Mucosa of gallbladder (tissue), 1 donor: ENCODE measurements around the gene EXOSC9. TPM values are rescaled to one million over a fixed set of nuclear protein-coding genes. Genes with fewer than 3 reads are reported as not detected.
A peak's percentile ranks its signal among the peaks of the same experiment; 100 is the strongest.
"Not testable (repeated sequence)": the region's sequence is repeated elsewhere in the genome, so short reads cannot be mapped to it uniquely, and the experiment has no call there.

Source experiments
- DNase-seq: peaks from one replicate; pipeline ENCODE4 v3.0.0-alpha.2; 2020; ENCODE audit warnings: low spot score
- total RNA-seq: library from RNA; stranded (reverse); gene quantifications from one replicate; pipeline ENCODE4 v1.2.1, GENCODE V29; 2021
- donor health status: DM: no; HTN: no; CAD: no.

Gene EXOSC9
- 10.4 TPM for total RNA-seq

- peak; percentile 96 for DNase-seq
Measured at GRCh38 chr4:121800961-121801714, at the start of gene EXOSC9. EXOSC9 (plus strand) TSS chr4:121801323; CDS start chr4:121801425, 102 bp downstream.

GRCh38 chr4:121752142-121752541, 49.0 kb upstream of the EXOSC9 start:
- DNase-seq, result not testable (repeated sequence)

GRCh38 chr4:121758925-121759568, 42.1 kb upstream of the EXOSC9 start:
- DNase-seq, result no peak

- DNase-seq, result no peak
Measured at GRCh38 chr4:121760205-121760604, 40.9 kb upstream of the EXOSC9 start.

GRCh38 chr4:121764303-121764701, 36.8 kb upstream of the EXOSC9 start:
- DNase-seq, result no peak

- DNase-seq, result no peak
Measured at GRCh38 chr4:121764702-121765367, 36.3 kb upstream of the EXOSC9 start, which contains the start of gene SMIM43. SMIM43 (minus strand) TSS chr4:121765164; CDS start chr4:121765105, 59 bp downstream.

- DNase-seq, result no peak
Measured at GRCh38 chr4:121765368-121765705, 35.8 kb upstream of the EXOSC9 start.

- no peak for DNase-seq
Measured at GRCh38 chr4:121765971-121766538, 35.1 kb upstream of the EXOSC9 start.

- no peak for DNase-seq
Measured at GRCh38 chr4:121767166-121767565, 34.0 kb upstream of the EXOSC9 start.

- no peak for DNase-seq
Measured at GRCh38 chr4:121769341-121769740, 31.8 kb upstream of the EXOSC9 start.

GRCh38 chr4:121771869-121772268, 29.3 kb upstream of the EXOSC9 start:
- no peak for DNase-seq

GRCh38 chr4:121773883-121774282, 27.2 kb upstream of the EXOSC9 start:
- no peak for DNase-seq

GRCh38 chr4:121776610-121777401, 24.3 kb upstream of the EXOSC9 start:
- DNase-seq, result no peak

- DNase-seq, result no peak
Measured at GRCh38 chr4:121777625-121778024, 23.5 kb upstream of the EXOSC9 start.

GRCh38 chr4:121778991-121779628, 22.0 kb upstream of the EXOSC9 start:
- DNase-seq, result no peak

- DNase-seq, result no peak
Measured at GRCh38 chr4:121783210-121783609, 17.9 kb upstream of the EXOSC9 start.

GRCh38 chr4:121784401-121784800, 16.7 kb upstream of the EXOSC9 start:
- DNase-seq, result no peak

GRCh38 chr4:121784975-121785374, 16.1 kb upstream of the EXOSC9 start:
- DNase-seq, result peak; percentile 18

- no peak for DNase-seq
Measured at GRCh38 chr4:121785479-121785878, 15.6 kb upstream of the EXOSC9 start.

- no peak for DNase-seq
Measured at GRCh38 chr4:121786221-121786620, 14.9 kb upstream of the EXOSC9 start.

- DNase-seq, result no peak
Measured at GRCh38 chr4:121788896-121789295, 12.2 kb upstream of the EXOSC9 start.
